Midbrain (tissue), 1 donor: ENCODE results near the gene ARSB.

Source experiments
- DNase-seq: peaks from one replicate; lab custom pipeline; 2025; lab: John Stamatoyannopoulos, UW

ARSB gene

DNA sequence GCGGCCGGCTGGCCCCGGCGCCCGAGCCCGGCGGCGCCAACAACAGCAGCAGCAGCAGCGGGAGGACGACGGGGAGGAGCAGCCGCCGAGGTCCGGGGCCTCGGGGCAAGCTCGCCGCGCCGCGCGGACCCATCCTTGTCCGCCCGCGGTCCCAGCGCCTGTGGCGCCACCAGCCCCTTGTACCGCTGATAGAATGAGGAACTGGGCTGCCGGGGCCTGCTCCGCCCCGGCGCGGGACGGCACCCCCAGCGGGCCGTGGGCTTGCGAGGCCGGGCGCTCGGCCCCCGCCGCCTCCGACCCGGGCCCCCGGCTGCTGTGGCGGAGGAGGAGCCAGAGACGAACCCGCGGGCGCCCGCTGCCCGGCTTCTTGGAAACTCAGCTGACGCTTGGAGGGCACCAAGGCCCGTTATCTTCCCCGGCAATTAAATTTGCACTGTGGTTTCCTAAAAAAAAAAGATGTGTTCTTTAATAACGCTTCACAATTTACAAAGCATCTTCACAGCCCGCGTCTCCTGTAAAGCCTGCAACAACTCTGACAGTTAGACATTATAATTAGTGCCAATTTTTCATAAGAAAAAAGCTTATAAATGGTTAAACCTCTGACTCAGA lies at the start of gene ARSB:
ARSB (minus strand) TSS at position 195 of the 609 bp plus-strand sequence; CDS start at position 133, 62 bp downstream.
- peak; percentile 61 for DNase-seq

DNA sequence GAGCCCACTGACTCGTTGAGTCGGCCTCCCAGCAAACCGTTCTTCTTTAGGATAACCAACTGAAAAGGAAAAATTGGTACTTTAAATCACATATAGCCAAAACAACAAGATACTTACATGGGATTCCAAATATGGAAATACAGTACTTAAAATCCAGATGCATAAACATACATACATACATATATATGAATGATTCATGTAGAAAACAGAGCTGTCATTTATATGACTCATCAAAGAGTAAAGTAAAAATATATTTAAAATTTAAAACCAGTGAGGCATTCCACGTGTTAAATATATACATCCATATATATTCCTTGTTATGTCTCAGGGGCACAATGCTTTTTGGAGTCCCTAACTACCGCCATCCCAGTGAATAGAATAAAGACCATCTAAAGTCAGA lies 47.7 kb upstream of the ARSB start:
- no peak for DNase-seq

DNA sequence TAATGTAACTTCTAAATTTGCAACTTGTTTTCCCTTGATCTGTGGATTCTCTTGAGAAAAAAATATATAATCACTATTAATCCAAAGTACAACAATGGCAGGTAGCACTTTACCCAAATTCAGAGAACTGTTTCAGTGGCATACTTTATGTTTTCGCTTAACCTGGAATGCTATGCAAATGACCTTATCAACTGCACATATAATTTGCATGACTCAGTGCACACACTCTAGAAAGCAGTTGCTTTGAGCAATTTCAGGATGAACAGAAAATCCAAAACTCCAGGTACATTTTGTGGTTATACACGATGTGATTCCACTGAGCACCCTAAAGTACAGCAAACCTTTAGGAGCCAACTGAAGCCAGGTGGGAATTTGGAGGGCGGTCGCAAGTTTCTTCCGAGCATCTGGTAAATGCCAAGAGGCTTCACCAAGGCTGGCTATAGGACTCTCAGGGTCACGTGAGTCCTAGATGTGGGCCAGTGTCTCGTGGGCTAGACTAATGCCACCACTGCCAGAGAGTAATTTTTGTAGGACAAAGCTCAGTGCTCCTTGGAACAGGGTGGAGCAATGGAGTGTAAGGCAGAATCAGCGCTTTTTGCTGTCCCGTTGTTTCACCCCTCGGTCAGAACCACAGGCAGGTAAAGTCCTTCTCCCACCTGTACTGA lies 47.1 kb upstream of the ARSB start:
- no peak for DNase-seq

DNA sequence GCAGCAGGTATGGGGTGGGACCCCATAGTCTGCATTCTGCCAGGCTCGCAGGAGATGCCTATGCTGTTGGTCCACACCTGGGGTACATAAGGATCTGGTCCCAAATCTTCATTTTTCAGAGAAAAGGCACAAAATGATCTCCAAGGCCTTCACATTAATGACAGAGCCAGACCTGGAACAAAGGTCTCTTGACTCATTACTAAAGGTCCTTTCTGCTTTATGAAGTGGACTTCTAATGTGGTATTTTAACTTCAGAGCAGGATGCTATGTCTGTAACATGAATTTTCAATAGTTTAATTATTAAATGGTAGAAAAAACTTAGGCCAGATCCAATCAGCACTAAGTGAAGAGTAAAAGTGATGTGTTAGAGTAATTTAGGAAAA lies 46.4 kb upstream of the ARSB start:
- no peak for DNase-seq

DNA sequence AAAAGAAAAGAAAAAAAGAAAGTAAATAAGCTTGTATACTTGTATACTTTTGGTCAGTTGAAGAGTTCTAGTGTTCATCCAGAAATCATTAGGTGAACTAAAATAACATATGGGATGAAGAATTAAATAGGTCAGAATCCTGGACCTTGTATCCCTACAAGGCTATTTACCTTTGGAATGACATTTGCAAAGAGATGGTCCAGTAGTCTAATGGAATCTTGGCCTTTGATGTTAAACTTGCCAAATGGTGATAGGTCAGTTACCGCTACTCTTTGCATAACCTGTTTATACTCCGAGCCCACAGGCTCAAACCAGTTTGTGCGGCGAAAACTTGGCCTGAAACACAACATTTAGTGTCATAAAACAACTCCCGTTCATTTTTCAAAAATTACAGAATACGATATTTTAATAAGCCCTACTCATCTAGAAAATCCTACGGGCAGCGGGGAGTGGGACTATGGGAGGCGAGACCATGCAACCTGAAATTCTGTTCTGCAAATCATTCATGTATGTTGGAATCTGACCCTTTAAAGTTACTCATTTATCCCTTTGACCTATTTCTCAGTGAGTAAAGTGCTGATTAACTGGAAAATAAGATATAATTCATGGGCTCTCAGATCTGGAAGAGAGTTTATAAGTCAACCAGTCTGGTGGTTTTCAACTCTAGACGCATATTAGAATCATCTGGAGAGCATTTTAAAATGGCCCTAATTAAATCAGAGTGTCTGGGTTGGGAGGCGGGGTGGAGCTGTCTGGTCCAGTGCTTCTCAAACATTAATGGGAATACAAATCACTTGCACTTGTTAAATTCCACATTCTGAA lies 45.8 kb upstream of the ARSB start:
- DNase-seq, result no peak

DNA sequence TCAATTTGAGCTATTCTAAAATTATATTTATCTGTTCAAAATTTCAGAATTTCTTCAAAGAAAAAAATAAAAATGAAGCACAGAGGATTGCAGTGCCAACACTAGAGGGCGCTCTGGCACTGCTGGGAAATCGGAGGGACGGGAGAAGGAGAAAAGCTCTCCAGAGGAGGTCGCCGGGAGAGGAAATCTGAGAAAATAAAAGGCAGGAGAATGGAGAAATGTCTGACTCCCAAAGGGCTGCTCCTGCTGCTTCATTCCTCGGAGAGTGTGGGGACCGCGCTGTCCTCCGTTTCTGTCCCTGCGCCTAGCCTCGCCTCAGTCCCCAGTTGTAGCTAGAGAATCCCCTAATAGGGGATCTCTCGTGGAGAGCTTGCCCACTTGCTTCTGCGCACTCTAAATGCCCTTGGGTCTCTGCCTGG lies 40.0 kb upstream of the ARSB start:
- peak; percentile 67 for DNase-seq

DNA sequence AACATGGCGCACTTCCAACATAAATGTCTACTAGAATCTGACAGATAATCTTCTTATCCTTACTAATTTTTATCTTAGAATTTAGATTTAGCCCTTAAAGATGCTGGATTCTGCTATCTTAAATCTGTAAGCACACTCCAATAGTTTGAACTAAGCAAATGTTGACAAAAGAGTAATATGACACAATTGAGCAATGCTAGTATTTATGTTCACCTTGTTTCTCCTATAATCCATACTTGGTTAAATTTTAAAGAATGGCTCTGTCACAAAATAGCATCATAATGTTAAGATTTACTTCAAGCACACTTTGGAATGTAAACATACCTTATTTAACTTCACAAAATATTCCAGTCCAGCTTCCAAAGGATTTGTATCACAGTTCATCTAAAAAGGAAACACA lies 38.8 kb upstream of the ARSB start:
- DNase-seq, result no peak

DNA sequence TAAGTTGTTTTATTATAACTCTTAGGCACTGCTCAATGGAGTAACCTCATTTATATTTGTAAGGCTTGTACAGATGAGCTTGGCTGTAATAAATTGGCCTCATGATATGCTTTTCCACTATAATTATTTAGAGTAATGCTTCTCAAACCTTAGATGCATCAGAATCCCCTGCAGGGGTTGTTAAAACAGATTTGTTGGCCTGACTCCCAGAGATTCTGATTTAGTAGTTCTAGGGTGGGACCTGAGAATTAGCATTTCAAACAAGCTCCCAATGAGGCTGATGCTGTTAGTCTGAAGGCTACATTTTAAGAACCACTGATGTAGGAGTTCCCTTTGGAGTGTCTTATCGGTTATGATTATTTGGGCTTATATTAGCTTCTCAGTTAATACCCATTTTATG lies 38.2 kb upstream of the ARSB start:
- no peak for DNase-seq

DNA sequence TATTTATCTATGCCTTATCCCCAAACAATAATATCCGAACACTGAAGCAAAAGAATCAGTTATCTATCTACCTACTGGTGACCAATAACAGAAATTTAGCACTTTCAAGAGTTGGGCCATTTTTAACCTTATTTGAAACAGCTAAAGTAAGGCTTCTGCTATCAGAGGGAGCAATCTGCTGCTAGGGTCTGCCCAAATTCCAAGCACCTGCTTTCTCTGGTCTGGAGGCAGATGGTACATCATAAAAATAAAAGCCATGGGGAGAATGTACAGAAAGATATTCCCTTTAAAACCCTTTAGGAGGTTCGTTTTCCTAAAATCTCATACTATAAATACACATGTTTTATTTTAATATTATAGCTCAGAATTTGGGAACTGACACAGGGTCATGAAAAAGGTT lies 37.7 kb upstream of the ARSB start:
- no peak for DNase-seq

DNA sequence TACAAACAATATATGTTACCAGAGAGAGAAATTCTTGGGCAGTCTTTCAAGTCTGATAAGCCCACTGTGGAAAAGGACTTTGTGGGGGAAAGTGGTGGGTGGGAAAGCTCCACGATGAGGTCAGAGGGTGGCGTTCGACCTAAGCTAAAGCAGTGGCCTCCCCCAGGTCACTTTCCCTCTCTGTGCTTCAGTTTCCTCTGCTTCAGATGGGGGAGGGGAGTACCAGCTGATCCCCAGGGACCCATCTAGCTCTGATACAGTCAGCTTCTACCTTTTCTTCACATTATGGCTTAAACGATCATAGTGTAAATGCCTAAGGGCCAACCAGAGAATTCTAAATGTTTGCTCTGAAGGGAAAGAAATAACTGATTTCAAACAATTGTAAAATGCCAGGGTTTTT lies 36.6 kb upstream of the ARSB start:
- DNase-seq, result no peak

DNA sequence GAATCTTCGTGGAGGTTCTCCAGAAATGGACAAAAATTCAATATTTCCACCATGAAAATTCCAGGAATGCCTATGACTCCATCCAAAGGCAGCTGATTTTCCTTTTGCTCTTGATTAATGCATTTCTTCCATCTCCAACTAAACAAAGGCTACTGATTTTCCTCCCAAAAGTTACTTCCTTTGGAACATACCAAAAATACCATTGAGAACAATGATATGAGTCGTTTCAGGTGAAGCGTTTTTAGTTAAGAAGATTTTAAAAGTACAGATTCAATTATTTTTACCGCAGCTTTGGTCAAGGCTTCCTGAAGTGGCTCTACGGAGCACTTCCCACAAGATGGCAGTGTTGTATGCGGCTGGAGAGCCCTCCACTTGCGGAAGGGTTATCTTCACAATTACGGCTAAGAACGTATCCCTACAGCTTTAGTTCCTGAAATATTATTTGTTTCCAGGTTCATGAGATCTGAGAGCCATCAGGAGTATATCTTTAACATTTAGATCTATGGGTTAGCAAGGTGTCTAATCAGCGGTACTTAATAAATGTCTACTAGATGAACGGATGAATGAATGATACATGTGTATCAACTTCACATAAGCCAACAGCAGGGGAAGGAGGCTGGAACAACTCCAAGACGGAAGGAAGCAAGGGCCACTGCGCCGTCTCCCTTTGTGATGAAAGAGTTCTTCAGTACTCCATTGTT lies 35.9 kb upstream of the ARSB start:
- peak; percentile 58 for DNase-seq

DNA sequence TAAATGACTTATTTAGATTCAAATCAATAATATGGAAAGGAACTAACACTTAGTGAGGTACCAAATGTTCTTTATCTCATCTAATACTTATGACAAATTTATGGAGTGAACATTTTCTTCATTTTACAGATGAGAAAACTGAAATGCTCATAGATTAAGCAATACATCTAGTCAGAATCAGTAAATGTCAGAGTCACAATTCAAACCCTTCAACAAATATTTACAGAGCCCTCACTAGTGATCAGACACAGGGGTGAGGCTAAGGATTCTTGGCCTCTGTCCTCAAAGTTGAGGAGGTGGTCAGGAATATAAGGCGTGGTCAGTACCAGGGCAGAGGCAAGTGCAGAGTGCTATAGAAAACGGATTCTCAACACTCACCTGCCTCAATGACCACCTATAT lies 29.5 kb upstream of the ARSB start:
- DNase-seq, result no peak

DNA sequence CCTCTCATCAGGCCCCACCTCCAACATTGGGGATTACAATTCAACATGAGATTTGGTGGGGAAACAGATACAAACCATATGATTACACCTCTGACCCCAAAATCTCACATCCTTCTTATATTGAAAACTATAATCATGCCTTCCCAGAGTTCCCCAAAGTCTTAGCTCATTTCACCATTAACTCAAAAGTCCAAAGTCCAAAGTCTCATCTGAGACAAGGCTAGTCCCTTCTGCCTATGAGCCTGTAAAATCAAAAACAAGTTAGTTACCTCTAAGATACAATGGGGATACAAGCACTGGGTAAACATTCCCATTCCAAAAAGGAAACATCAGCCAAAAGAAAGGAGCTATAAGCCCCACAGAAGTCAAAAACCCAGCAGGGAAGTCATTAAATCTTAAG lies 26.8 kb upstream of the ARSB start:
- no peak for DNase-seq

DNA sequence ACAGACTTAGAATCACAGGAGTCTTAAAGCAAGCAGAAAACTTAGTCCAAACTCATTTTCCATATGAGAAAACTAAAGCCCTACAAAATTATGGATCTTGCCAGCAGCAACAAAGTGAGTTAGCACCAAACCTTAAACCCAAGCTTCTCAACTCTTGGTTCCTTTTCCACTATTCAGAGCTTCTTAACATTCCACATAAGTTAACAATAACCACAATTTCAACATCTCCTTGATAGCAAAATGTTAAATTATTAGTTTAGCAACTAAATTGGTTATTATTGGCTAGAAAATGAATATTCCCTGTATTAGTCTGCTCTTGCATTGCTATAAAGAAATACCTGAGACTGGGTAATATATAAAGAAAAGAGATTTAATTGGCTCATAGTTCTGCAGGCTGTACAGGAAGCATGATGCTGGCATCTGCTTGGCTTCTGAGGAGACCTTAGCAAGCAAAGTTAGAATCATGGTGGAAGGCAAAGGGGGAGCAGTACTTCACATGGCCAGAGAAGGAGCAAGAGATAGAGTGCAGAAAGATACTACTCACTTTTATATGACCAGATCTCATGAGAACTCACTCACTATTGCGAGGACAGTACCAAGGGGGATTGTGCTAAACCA lies 26.2 kb upstream of the ARSB start:
- no peak for DNase-seq

DNA sequence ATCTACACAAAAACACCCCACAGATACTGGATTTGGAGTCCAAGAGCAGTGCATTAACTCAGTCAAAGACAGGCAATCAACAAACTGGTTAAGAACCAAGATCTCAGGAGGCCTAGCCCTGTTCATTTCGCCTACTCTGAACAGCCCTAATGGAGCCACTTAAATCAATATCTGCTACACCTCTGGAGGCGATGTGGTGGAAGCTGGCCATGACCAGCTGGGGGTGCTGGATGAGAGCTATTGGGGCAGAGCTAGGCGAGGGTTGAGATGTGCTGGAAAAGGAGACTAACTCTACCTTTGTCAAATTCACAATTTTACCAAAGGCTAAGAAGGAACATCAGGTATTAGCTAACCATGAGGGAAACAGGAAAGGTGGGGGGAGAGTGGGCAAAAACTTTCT lies 23.3 kb upstream of the ARSB start:
- no peak for DNase-seq

DNA sequence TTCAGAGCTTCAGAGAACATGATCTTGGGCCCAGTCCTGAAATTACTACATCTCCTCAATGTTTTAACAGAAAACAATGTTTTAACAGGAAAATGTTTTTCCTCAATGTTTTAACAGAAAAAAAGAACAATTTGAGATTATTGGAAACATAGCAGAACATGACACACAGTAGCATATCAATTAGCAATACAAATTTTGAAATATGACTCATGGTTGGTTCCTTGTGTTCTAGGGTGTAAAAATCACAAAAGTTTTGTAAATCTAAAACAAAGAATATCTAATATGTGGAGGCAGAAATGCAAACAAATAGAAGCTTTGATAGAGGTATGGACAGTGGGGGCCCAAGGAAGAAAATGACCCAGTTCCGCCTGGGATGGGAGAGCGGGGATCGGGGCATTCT lies 22.8 kb upstream of the ARSB start:
- DNase-seq, result no peak

DNA sequence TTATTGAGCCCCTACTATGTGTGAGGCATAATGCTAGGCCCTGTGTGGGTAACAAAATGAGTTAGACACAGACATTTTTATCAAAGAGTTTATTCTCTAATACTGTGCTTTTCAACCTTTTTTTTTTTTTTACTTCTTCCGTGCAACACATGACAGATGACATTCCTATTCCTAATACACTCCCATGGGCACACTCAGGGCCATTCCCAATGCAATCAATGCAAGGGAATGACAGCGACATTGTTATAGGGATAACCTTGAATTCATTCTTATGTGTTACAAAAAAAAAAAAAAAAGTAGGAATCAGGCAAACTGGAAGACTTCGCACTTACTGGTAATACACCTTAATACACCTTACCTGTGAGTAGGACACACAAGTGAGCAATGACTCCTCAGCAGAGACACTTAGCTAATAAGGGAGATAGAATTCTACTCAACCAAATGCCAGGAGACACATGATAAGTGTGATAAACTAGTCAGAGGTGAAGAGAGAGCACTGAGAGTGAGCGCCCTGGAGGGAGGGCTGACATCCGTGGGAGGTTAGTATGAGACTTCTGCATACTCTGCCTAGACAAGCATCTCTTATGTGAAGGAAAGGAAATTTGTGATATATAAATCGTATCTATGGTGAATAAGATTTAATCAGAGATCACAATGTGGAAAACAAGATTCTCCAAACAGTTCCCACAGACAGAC lies 21.0 kb upstream of the ARSB start:
- DNase-seq, result no peak

DNA sequence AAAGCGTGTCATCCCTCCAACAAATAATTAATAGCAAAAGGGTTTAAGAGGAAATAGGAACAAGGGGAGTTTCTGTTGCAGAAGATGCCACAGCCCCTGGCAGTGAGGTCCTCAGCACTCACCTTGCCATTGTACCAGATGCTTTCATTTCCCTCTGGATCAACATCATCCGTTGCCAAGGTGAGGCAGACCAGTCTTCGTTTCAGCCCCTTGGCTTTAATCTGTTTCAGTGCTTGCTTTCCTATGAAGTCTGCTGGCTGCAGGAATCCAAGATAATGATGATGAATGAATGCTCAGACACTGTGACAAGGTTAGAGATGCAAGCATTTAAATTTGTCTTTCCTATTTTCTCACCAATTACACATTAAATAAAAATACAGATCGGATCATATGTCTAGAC lies 20.0 kb upstream of the ARSB start:
- no peak for DNase-seq

DNA sequence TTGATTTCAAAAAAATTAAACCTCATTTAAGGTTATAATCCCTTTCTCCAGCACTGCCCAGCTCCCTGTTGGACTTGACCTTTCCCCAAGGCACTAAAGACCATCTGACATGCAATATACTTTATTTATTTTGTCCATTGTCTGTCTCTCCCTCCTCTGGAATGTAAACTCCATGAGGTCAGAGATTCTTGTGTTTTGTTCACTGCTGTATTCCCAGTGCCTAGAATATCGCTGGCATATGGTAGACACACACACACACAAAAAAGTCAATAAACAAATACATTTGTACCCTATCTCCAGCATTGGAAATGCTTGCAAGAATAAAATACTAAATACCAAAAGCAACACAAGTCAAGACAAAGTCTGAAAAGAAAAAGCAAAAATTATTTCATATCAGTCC lies 17.3 kb upstream of the ARSB start:
- DNase-seq, result no peak

DNA sequence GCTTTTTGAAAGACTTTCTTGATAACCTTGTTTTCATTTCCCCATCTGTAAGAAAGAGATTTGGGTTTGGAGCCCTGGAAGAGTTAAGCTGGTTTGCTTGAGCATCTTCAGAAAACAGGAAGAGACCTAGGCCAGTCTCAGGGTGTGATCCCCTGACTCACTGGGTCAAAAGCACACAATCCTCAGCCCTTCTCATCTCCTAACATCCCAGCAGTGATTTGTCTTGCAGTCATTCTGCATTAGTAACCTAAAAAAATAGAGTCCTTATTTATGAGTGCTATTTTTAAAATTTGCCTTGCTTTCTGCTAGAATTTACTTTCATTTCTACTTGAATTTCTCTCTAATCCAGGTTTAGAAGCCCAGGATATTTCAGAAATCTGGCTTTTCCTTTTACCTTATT lies 16.4 kb upstream of the ARSB start:
- DNase-seq, result no peak

DNA sequence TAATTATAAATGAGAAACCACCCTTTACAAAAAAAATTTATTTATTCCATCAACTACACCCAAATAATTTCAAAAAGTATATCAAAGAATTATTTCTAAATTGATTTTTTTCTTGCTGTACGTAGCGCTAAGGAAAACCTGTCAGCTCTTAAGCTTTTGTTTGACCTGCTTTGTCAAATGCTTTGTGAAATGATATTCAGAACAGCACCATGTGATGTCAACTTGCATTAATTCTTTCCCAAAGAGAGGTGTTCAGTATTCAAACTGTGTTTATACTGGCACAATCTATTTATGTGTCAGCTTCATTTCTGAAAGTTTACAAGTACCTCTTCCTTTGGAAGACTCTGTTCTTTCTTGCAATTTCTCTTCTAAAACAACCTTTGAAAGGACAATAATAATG lies 12.0 kb upstream of the ARSB start:
- peak; percentile 10 for DNase-seq
